Upper lobe of left lung (tissue), 6 donors: Measurements from ENCODE around the gene GNAO1. TPM values are rescaled to one million over a fixed set of nuclear protein-coding genes. Genes with fewer than 3 reads are reported as not detected.
A peak's percentile ranks its signal among the peaks of the same experiment; 100 is the strongest.

ENCODE experiments used
- ATAC-seq, 2 donors: fragments of 200-7000 bp; cut with Tn5 transposase; one replicate each; pipeline ENCODE4 v1.9.1; 2022; ENCODE audit warnings: mild to moderate bottlenecking in 2 of 2, moderate library complexity in 2 of 2; ENCODE audit not compliant: low FRiP score in 2 of 2
- DNase-seq, 2 donors: peaks; one replicate each; pipeline ENCODE4 v3.0.0-alpha.2; 2019 to 2020
- H3K27ac ChIP-seq, 4 donors: fragments of 200-600 bp; sonication (generic); one replicate each; pipeline ENCODE4 v1.5.1; 2016 to 2019
- H3K27me3 ChIP-seq, 4 donors: fragments of 200-600 bp; sonication (generic); one replicate each; pipeline ENCODE4 v1.5.1; 2017 to 2019
- H3K36me3 ChIP-seq, 4 donors: fragments of 200-600 bp; sonication (generic); one replicate each; pipeline ENCODE4 v1.5.1; 2016 to 2019
- H3K4me1 ChIP-seq, 4 donors: fragments of 200-600 bp; sonication (generic); one replicate each; pipeline ENCODE4 v1.5.1; 2018 to 2019
- H3K4me3 ChIP-seq, 4 donors: fragments of 200-600 bp; sonication (generic); one replicate each; pipeline ENCODE4 v1.5.1; 2017 to 2019; ENCODE audit warnings: mild to moderate bottlenecking in 2 of 4, moderate library complexity in 1 of 4
- H3K9me3 ChIP-seq, 4 donors: fragments of 200-600 bp; sonication (generic); one replicate each; pipeline ENCODE4 v1.5.1; 2018 to 2019
- CTCF ChIP-seq, 6 experiments: fragments of 450-650 bp in 4 of 6; fragments of 200-600 bp in 2 of 6; sonication (generic) in 2 of 6; IDR thresholded peaks; one replicate each; pipeline ENCODE4 v1.5.1; 2016 to 2019; ENCODE audit warnings: antibody characterized with exemption in 6 of 6
- EP300 ChIP-seq, 4 donors: sonication (generic); formaldehyde crosslinking; IDR thresholded peaks; one replicate each; pipeline ENCODE4 v1.5.1; 2017; ENCODE audit warnings: antibody characterized with exemption in 4 of 4, control low read depth in 2 of 4
- POLR2A ChIP-seq, 4 donors: fragments of 450-650 bp; IDR thresholded peaks; one replicate each; pipeline ENCODE4 v1.5.1; 2016 to 2017; ENCODE audit warnings: antibody characterized with exemption in 4 of 4, mild to moderate bottlenecking in 2 of 4
- POLR2AphosphoS5 ChIP-seq, 2 donors: sonication (generic); formaldehyde crosslinking; IDR thresholded peaks; one replicate each; pipeline ENCODE4 v1.5.1; 2017; ENCODE audit warnings: antibody characterized with exemption in 2 of 2
- WGBS, 2 donors: methylation state at CpG; one replicate each; pipeline ENCODE4 v1.1.5; 2017 to 2018; 5-methylcytosine and 5-hydroxymethylcytosine counted together
- total RNA-seq, 6 donors: library from RNA; depleted of rRNA in 4 of 6; stranded (reverse); fragments of >200 nt in 4 of 6; gene quantifications; one replicate each; pipeline versions ENCODE4 v1.1.0 to v1.2.1, GENCODE V29; 2016 to 2021
- donor health status: DM: no; HTN: no; CAD: no; lungs with moderate emphysema.
- donor health status: DM: no; HTN: yes; CAD: no; lungs with severe emphysema.

The GNAO1 gene
- total RNA-seq, 6 donors from 2014 or later, result 0.46 to 2.7 (median 0.79) TPM; not detected in 1

- Histone ChIP-seq H3K27me3 (no peaks in the 10 kb centered on the region), H3K4me1 (no peaks in the 10 kb centered on the region), H3K36me3 (no peaks in the 10 kb centered on the region), H3K4me3 (no peak overlapping the region), H3K27ac (no peak overlapping the region), H3K9me3 (no peaks in the 10 kb centered on the region)
- DNase-seq (no peak), ATAC-seq (no peak)
- TF ChIP-seq CTCF (IDR thresholded peaks at IDR 0.05) (no peak), EP300 (IDR thresholded peaks at IDR 0.05) (no peak), POLR2AphosphoS5 (IDR thresholded peaks at IDR 0.05) (no peak), POLR2A (IDR thresholded peaks at IDR 0.05) (no peak)
- WGBS, 2 donors, result 99 to 100% methylated on average over 1 to 5 of the region's 5 CpGs
Observed at GRCh38 chr16:56294014-56294413, 102.7 kb downstream of the GNAO1 start.

GRCh38 chr16:56294579-56294978 lies 103.3 kb downstream of the GNAO1 start:
- Histone ChIP-seq H3K4me3 (no peak overlapping the region), H3K4me1 (no peaks in the 10 kb centered on the region), H3K27me3 (no peaks in the 10 kb centered on the region), H3K36me3 (no peaks in the 10 kb centered on the region), H3K9me3 (no peaks in the 10 kb centered on the region), H3K27ac (no peak overlapping the region)
- DNase-seq (no peak), ATAC-seq (peak in 1 of 2 donors; percentile 69)
- WGBS, 2 donors, result 40 to 73% methylated on average over 2 of the region's 2 CpGs
- TF ChIP-seq POLR2AphosphoS5 (IDR thresholded peaks at IDR 0.05) (no peak), CTCF (IDR thresholded peaks at IDR 0.05) (no peak), POLR2A (IDR thresholded peaks at IDR 0.05) (no peak), EP300 (IDR thresholded peaks at IDR 0.05) (no peak)

GRCh38 chr16:56295059-56295665 lies 103.9 kb downstream of the GNAO1 start:
- TF ChIP-seq CTCF (IDR thresholded peaks at IDR 0.05) (no peak), EP300 (IDR thresholded peaks at IDR 0.05) (no peak), POLR2A (IDR thresholded peaks at IDR 0.05) (no peak), POLR2AphosphoS5 (IDR thresholded peaks at IDR 0.05) (no peak)
- WGBS, 2 donors, result 89% methylated on average over 8 of the region's 8 CpGs
- H3K27me3 ChIP-seq, result no peaks in the 10 kb centered on the region
- H3K27ac ChIP-seq, result no peak overlapping the region
- no peaks in the 10 kb centered on the region for H3K4me1 ChIP-seq
- no peaks in the 10 kb centered on the region for H3K36me3 ChIP-seq
- H3K9me3 ChIP-seq, result no peaks in the 10 kb centered on the region
- no peak overlapping the region for H3K4me3 ChIP-seq
- DNase-seq, result no peak
- no peak for ATAC-seq

- WGBS, 2 donors, result 56 to 67% methylated on average over 12 of the region's 12 CpGs
- Histone ChIP-seq H3K27ac (no peak overlapping the region), H3K9me3 (no peaks in the 10 kb centered on the region), H3K4me1 (no peaks in the 10 kb centered on the region), H3K36me3 (no peaks in the 10 kb centered on the region), H3K4me3 (no peak overlapping the region), H3K27me3 (no peaks in the 10 kb centered on the region)
- DNase-seq (no peak), ATAC-seq (no peak)
- no peak for TF ChIP-seq CTCF (IDR thresholded peaks at IDR 0.05)
- no peak for TF ChIP-seq POLR2AphosphoS5 (IDR thresholded peaks at IDR 0.05)
- no peak for TF ChIP-seq POLR2A (IDR thresholded peaks at IDR 0.05)
- no peak for TF ChIP-seq EP300 (IDR thresholded peaks at IDR 0.05)
Observed at GRCh38 chr16:56295739-56296527, 104.6 kb downstream of the GNAO1 start.
